NCI-H345 (cell line): ENCODE data around the gene GMEB1.
A peak's percentile ranks its signal among the peaks of the same experiment; 100 is the strongest.
"Not testable (repeated sequence)": the region's sequence is repeated elsewhere in the genome, so short reads cannot be mapped to it uniquely, and the experiment has no call there.

Experiments
- DNase-seq: peaks from one replicate; lab custom pipeline; 2025; lab: John Stamatoyannopoulos, UW

Gene GMEB1

DNA sequence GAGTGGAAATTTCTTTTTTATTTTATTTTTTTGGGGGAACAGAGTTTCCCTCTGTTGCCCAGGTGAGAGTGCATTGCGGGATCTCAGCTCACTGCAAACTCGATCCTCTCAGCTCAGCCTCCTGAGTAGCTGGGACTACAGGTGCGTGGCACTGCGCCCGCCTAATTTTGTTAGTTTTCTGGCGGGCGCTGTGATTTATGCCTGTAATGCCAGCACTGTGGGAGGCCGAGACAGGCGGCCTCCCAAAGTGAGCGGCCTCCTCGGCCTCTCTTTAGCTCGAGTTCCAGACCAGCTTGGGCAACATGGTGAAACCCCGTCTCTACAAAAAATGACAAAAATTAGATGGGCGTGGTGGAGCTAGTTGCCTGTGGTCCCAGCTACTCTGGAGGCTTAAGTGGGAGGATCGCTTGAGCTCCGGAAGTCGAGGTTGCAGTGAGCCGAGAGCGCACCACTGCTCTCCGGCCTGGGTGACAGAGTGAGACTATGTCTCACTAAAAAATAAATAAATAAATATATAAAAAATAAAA, 2.7 kb downstream of the GMEB1 start:
- DNase-seq = no peak

DNA sequence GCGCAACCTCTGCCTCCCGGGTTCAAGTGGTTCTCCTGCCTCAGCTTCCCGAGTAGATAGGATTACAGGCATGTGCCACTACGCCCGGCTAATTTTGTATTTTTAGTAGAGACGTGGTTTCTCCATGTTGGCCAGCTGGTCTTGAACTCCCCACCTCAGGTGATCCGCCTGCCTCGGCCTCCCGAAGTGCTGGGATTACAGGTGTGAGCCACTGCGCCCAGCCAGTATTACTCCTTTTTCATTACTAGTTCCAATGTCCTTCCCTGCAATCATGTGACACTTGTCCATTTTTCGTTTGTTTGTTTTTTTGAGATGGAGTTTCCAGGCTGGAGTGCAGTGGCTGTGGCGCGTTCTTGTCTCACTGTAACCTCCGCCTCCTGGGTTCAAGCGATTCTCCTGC, 4.4 kb downstream of the GMEB1 start:
- DNase-seq = not testable (repeated sequence)

DNA sequence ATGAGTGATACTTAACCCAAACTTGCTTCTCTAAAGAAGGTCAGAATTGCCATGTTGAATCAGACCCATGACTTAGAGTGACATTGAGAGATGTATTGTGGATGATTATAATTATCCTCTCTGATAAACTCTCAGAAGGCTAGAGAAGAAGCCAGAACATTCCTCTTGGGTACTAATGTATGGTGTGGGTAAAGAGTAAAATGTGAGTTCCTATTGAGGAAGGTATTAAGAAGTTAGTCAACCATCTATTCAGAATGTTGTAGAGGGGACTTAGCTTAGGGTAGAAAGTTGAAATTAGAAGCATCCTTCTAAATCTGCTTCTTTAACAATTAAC, 7.3 kb downstream of the GMEB1 start:
- no peak for DNase-seq

DNA sequence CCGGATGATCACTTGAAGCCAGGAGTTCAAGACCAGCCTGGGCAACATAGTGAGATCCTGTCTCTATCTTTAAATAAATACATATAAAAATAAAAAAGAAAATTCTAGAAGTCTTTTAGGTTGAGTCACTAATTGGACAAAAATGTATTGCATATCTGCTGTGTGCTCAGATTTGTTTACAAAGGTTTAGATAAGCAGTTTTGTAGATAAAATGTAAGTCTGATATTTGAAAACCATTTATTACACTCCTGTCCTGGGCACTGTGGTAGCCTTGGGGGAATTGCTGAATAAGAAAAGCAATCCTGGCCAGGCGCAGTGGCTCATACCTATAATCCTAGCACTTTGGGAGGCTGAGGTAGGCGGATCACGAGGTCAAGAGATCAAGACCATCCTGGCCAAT, 11.6 kb downstream of the GMEB1 start:
- DNase-seq = no peak

DNA sequence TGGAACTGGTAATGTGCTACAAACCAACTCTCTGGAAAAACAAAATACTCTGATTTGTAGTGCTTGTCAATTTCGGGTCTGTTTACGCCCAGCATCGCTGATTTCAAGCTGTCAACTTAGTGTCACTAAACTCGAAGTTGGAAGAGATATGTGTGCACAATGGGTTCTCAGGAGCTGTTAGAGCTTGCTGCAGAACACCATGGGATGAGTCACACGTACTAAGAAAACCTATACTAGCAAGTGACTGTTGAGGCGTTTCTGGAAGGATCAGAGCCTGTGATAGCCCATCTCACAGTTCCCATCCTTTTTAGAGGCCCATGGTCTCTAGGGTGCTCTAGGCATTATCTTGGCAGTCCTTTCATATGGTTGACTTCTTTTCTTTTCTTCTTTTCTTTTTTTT, 14.3 kb downstream of the GMEB1 start:
- DNase-seq = no peak

DNA sequence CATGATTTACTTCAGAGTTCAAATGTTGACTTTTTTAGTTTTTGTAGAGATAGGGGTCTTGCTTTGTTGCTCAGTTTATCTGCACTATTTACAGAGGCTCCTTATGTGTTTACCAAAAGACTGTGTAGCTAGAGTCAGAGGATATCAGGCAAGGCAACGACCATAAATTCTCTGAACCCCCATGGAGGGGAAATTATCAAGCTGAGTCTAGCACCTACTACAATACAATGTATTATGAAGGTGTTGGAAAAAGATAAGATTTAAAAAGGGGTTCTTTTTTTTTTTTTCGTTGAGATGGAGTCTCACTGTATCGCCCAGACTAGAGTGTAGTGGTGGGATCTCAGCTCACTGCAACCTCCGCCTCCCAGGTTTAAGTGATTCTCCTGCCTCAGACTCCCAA, 16.4 kb downstream of the GMEB1 start:
- no peak for DNase-seq

DNA sequence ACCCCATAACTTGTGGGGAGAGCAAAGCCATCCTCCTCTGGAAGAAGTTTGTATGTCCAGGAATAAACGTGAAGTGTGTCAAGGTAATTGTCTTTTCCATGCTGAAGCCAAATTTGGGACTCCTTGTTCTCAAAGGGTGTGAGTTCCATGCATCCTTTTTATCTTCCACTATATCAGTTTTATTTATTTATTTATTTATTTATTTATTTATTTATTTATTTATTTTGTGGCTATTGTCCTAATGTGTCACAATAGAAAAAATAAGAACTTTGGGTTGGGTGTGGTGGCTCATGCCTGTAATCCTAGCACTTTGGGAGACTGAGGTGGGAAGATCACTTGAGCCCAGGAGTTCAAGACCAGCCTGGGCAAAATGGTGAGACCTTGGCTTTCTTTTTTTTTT, 23.0 kb downstream of the GMEB1 start:
- not testable (repeated sequence) for DNase-seq

DNA sequence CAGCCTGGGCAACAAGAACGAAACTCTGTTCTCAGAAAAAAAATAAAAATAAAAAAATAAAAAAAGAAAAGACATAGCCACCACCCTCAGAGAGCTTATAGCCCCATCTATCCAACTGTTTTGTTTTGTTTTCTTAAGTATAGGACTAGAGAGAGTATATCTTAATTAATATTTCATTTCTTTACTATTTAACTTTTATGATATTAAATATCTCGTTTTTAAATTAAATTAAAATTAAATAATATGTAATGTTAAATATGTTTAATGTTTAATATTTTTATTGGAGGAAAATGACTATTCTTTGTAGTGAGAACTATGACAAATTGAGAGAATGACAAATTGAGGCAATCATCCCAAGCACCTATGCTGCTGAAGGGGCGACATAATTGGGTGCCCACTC, 35.0 kb downstream of the GMEB1 start:
- DNase-seq = no peak

DNA sequence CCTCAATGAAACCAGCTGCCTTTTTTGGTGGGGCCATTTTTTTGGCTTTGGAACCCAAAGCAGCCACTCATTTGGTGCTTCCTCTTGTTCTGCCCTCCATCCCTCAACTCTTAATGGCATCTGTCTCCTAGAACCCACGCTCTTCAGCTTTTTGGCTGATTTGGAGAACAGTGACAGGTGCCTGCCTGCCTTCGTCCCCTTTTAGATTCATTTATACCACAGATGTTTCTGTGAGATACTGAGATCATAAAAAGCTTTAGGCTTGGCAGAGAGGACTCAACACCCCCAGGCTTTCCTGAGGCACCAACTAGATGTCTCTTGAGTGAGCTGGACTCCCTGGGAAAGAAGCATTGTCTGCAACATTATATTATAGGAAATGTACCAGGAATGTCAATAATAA, 47.8 kb downstream of the GMEB1 start:
- DNase-seq = no peak

DNA sequence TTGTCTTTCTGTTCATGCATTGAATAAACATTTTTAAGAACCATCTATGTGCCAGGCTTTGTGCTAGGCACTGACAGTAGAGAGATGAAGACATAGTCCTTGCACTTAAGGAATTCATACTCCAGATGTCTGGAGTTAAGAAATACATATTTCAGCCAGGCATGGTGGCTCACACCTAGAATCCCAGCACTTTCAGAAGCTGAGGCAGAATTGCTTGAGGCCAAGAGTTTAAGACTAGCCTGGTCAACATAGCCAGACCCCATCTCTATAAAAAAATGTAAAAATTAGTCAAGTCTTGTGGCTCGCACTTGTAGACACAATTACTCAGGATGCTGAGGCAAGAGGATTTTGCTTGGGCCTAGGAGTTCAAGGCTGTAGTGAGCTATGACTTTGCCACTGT, 49.6 kb downstream of the GMEB1 start:
- no peak for DNase-seq

DNA sequence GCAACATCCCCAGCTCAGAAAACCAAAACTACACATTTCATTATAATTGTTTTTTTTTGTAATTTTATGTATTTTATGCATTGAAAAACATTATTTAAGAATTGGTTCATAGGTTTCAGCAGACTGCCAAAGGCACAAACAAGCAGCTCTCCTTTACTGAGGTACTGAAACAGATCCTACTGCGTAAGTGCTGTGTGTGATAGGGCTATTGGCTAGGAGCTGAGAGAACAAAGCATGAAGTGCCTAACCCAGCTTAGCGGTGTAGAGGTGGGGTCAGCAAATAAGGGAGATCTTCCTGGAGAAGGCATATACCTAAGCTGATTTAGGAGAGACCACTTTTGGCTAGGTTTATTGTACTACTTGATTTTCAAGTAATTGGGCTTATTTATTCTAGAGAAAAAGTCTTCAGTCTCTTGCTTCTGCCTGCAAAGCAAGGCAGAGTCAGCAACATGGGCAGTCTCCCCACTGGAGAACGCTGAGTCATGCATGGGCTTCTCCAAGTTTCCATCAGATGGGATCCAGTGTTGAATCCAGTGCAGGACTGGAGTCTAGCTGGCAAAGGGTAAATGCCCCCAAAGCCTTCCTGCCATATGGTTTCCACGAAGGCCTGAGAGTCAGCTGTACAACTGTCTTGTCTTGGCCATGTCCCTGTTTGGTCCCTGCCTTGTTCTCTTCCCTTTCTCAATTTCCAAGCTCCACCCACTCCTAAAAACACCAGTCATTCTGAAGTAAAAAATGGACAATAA, 50.2 kb downstream of the GMEB1 start:
- DNase-seq = no peak

DNA sequence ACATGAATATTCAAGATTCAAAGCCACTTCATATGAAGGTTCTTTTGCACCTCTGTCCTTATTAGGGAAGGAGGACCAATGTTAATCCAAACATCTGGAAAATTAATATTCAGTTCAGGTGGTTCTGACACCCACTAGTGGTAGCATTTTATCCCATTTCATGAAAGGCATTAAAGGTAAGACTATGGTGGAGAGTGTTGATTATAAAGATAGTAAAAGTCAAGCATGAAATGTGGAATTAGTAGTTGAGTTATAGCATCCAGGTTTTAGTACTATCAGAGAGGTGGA, 50.7 kb downstream of the GMEB1 start:
- DNase-seq = no peak

DNA sequence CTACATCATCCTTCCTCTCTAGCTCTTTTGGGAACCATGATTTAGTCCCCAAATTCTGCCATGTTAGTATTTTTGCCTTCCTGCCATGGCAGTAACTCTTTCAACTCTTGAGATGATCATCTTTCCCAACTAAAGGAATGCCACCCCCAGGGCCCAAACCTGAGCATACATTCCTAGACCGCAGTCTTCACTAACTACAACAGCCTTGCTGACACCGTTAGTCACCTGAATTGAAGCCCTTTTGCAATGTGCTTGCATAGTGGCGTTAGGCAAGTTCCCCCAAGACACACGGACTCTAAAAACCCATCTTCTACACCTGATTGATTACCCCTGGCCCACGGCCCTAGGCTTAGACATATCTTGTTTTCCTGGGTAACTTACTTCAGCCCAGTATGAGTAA, 51.8 kb downstream of the GMEB1 start:
- no peak for DNase-seq

DNA sequence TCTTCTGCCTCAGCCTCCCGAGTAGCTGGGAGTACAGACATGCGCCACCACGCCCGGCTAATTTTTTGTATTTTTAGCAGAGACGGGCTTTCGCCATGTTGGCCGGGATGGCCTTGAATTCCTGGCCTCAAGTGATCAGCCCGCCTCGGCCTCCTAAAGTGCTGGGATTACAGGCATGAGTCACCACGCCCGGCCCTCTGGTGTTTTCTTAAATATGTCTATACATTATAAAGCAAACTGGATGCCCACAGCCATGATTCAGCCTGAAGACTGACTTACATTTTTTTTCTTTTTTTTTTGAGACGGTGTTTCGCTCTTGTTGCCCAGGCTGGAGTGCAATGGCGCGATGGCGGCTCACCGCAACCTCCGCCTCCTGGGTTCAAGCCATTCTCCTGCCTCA, 53.3 kb downstream of the GMEB1 start:
- DNase-seq = not testable (repeated sequence)

DNA sequence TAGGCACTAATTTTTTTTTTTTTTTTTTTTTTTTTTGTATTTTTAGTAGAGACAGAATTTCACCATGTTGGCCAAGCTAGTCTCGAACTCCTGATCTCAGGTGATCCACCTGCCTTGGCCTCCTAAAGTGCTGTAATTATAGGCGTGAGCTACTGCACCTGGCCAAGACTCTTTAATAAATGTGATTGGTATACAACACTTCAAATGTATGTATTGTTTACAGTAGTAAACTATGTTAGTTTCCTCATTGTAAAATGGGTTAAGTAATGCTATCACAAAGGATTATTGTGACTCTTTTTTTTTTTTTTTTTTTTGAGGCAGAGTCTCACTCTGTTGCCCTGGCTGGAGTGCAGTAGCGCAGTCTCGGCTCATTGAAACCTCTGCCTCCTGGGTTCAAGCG, 56.8 kb downstream of the GMEB1 start:
- DNase-seq = not testable (repeated sequence)

DNA sequence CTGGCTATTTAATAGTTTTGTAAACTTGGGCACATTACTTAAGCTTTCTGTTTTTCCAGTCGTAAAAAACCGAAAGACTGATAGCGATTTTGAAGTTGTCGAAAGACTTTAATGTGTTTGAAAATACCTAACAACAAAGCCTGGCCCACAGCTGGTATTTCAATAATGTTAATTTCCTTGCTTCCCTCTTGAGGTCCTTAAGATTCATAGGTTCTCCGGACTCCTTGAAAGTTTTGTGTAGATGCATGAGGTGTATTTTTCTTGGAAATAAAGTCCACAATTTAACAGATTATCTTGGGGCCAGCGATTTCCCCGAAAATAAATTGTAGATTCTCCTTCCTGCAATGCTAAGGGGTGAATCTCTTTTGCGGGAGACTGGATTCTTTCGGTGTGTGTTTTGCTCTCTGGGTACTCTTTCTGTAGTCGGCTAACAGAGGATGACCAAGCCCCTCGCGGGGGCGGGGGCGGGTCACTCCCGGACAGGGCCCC, 67.4 kb downstream of the GMEB1 start:
- no peak for DNase-seq

DNA sequence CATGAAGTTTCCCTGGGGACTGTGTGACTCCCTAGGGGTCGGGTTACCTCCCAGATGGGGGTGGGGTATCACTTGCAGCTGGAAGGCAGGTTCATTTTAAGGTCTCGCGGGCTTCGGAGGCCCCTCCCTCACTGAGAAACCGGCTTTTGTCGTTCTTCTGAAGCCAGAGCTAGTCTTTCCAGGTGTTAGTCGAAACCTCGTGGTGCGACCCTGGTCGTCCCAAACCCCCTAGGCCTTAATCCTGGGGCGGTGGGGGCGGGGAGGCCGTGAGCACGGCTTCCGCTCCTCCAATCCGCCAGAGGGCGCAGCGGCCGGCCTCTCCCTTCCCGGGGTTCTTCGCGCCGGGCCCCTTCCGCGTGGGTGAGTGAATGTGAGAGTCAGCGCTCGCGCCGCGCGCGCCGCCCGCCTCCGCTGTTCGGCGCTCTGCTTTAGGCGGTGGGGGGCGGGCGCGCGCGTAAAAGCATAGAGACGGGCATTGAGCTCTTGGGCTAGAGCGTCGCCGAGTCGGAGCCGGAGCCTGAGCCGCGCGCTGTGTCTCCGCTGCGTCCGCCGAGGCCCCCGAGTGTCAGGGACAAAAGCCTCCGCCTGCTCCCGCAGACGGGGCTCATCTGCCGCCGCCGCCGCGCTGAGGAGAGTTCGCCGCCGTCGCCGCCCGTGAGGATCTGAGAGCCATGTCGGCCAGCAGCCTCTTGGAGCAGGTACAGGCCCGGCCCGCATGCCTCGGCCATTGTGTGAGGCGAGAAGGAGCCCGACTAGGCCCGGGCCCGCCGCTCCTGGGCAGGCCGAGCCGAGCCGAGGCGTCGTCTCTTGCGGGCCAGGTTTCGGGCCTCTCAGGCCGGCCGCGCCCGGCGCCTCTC, 68.1 kb downstream of the GMEB1 start, which contains the start of gene YTHDF2:
Gene YTHDF2, plus strand, starts transcription at position 491 of the 857 bp plus-strand sequence. Its CDS starts 181 bp downstream, at position 672.
- peak; percentile 97 for DNase-seq

DNA sequence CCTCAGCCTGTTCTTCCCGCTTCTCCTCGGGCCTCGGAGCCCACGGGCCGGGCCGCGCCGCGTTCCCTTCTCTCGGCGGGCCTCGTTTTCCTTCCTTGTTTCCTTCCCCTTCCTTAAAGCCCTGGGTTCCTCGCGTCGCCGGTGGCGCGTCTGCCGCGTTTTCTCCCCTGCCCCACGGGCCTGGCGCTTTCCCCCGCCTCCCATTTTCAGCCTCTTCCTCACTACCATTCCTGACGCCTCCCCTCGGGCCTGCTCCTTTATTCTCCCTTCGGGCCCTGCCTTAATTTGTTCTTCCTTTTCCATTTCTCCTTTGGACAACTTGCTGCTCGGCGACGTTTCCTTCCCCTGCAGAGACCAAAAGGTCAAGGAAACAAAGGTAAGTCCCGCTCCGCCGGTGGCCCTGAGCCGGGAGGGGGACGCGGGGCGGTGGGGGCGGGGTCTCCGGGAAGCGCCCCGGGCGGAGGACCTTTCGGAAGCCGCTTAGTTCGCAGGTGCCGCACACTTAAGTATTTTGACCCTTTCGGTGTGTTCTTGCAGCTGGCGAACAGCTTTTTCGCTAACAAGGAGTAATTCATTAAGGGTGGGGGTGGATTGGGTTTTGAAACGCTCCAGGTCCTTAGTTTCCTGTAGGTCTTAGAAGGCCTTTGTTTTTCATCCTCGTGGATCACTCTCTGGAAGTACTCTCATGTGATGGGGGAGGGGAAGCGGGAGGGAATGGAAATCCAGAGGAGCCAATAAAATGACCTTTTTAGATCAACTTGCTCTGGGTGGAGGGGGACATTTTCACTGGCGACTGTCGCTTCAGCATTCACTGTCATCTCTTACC, 68.9 kb downstream of the GMEB1 start:
- peak; percentile 70 for DNase-seq

DNA sequence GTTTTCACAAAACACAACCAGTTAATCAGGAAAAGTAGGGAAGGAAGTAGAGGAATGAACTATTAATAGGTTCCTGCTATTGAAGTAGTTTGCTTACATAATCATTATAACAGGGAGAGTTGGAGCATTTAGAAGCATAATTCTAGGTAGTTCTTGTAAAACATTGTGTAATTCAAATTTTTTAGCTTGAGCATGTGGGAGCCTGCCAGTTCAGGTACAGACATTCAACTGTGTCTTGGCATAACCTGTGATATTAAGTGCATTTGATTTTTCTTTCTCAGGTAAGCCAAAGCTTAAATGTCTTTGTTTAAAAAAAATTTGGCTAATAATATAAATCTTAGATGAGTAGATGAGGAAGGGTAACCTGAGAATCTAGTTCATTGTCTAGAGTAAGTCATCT, 71.5 kb downstream of the GMEB1 start:
- no peak for DNase-seq

DNA sequence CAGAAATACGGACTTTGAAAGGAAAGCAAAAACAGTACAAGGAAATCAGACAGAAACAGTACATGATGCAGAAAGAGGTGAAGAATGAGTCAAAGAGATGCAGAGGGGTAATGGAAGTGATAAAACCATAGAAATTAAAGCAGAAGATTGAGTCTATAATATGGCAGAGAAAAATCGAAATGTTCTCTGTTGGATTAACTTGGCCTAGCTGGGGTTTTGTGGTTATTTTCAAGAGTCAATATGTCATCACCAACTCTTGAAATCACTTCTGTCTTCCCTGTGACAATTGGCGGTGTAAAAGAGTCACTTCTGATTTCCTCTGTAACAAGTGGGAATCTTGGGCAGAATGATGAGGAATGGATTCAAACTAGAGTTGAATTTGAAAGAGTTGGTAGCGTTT, 75.6 kb downstream of the GMEB1 start:
- DNase-seq = no peak

DNA sequence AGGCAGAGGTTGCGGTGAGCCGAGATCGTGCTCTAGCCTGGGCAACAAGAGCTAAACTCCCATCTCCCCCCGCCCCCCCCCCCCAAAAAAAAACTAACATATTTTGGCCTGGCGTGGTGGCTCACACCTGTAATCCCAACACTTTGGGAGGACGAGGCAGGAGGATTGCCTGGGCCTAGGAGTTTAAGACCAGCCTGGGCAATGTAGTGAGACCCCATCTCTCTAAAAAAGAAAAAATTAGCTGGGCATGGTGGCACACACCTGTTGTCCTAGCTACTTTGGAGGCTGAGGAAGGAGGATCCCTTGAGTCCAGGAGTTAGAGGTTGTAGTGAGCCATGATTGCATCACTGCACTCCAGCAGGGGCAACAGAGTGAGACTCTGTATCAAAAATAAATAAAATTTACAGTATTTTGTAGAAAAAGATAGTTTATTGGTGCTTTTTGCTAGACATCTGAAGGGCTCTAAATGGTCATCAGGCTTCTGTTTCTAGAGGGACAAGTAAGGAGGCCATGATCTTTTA, 77.1 kb downstream of the GMEB1 start:
- no peak for DNase-seq

DNA sequence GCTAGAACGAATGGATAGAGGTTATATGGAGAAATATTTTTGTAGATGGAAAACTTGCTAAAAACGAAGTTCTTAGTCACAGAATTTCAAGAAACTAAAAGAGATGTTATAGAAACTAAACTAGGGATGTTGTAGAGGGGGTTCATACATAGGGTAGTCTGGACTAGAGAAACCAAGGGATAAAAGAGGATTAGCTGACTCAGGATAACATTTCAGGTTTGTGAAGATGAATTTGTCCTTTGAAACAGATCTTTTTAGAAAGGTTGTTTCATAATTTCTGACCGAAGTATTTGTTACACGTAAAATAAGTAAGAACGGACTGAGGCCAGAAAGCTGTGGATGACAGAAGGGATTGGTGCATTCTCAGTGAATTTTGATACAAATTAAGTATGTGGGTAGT, 81.7 kb downstream of the GMEB1 start:
- DNase-seq = no peak
